RWPE1 (cell line): ENCODE results near the gene CDK6.
A peak's percentile ranks its signal among the peaks of the same experiment; 100 is the strongest.

Experiments used
- CTCF ChIA-PET: fragments of 350-600 bp; sonication (Branson Sonifier 250); formaldehyde crosslinking; extraction: SDS; loops from one replicate; lab custom pipeline; 2021; lab: Yijun Ruan, JAX
- POLR2A ChIA-PET: fragments of 400-600 bp; formaldehyde crosslinking; extraction: SDS; loops from one replicate; lab custom pipeline; 2020; ENCODE audit warnings: antibody characterized with exemption; ENCODE audit not compliant: low non-redundant PET; lab: Yijun Ruan, JAX
- DNase-seq: peaks from one replicate; pipeline ENCODE4 v3.0.0; 2012; ENCODE audit warnings: low spot score
- H3K27ac ChIP-seq: fragments of 450-650 bp; 2 replicates; pipeline ENCODE4 v1.5.1; 2017
- CTCF ChIP-seq: fragments of 450-650 bp; conservative IDR thresholded peaks from 2 replicates; pipeline ENCODE4 v1.5.1; 2017; ENCODE audit warnings: low read depth, mild to moderate bottlenecking

CDK6 gene

GRCh38 chr7:92602352-92603088 is 233.9 kb downstream of the CDK6 start:
- H3K27ac ChIP-seq: no peak overlapping the region
- DNase-seq: no peak
- TF ChIP-seq CTCF: no peak
- CTCF ChIA-PET: no interaction called here
- POLR2A ChIA-PET: no interaction called here

GRCh38 chr7:92598310-92598981 is 237.9 kb downstream of the CDK6 start:
- ChIA-PET CTCF (interaction anchor here (0.6 to 0.7 kb wide), 4 partner anchors 8 to 1265 kb away, joined by 3 to 4 read pairs (median 3); no protein-coding TSS in a partner anchor), POLR2A (no interaction called here)
- no peak overlapping the region for H3K27ac ChIP-seq
- DNase-seq: no peak
- TF ChIP-seq CTCF: no peak

- peak; percentile 52 for DNase-seq
- ChIA-PET CTCF (interaction anchor here (1.2 kb wide), 1 partner anchor 9 kb away, joined by 9 read pairs; no protein-coding TSS in a partner anchor), POLR2A (no interaction called here)
- no peak overlapping the region for H3K27ac ChIP-seq
- no peak for TF ChIP-seq CTCF
Measured at GRCh38 chr7:92595281-92595680, 241.1 kb downstream of the CDK6 start.

GRCh38 chr7:92594746-92595145 is 241.6 kb downstream of the CDK6 start:
- CTCF ChIA-PET: no interaction called here
- no peak for DNase-seq
- POLR2A ChIA-PET: no interaction called here
- no peak for TF ChIP-seq CTCF
- no peak overlapping the region for H3K27ac ChIP-seq

- peak overlapping the region; percentile 90; the same call in 1 of the 2 replicates for H3K27ac ChIP-seq
- DNase-seq: no peak
- ChIA-PET CTCF (interaction anchor here (0.6 to 1.7 kb wide), 7 partner anchors 7 to 387 kb away, joined by 3 to 6 read pairs (median 4); no protein-coding TSS in a partner anchor), POLR2A (no interaction called here)
- no peak for TF ChIP-seq CTCF
Measured at GRCh38 chr7:92590711-92591310, 245.6 kb downstream of the CDK6 start.

GRCh38 chr7:92589056-92589455 is 247.3 kb downstream of the CDK6 start:
- CTCF ChIA-PET: interaction anchor here (0.6 to 1.3 kb wide), 2 partner anchors 10 to 643 kb away, joined by 3 read pairs; no protein-coding TSS in a partner anchor
- DNase-seq: peak; percentile 20
- POLR2A ChIA-PET: interaction anchor here (0.6 kb wide), 1 partner anchor 24 kb away, joined by 3 read pairs; no protein-coding TSS in a partner anchor
- no peak for TF ChIP-seq CTCF
- H3K27ac ChIP-seq: no peak overlapping the region
